C4-2B (cell line): ENCODE measurements around the gene TMEM123.

Source experiments
- ZFX ChIP-seq: fragments of 450-650 bp; IDR thresholded peaks from 2 replicates; pipeline ENCODE4 v1.6.1; 2017
- TF ChIP-seq, protein P1 (sequence below): fragments of 450-650 bp; conservative IDR thresholded peaks from 2 replicates; pipeline ENCODE4 v1.5.1; 2017; ENCODE audit warnings: mild to moderate bottlenecking

DNA sequence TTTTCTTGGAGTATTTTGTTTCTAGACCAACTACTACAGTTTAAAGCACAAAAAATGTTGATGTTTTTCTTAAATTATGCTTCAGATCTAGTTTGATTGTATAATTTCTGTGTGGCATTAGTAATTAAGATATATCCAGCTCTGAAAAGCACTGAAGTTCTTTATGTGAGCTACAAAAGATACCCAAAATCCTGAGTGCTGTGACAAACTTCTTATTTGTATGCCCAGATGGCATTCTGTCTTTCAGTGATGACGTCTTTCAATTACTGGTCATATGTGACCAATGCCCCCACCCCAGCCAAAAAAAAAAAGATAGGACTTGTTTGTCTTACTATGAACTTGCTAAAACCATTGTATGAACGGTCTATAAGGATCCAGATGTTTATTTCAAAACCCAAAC, 54.3 kb downstream of the TMEM123 start:
- TF ChIP-seq, protein P1, sequence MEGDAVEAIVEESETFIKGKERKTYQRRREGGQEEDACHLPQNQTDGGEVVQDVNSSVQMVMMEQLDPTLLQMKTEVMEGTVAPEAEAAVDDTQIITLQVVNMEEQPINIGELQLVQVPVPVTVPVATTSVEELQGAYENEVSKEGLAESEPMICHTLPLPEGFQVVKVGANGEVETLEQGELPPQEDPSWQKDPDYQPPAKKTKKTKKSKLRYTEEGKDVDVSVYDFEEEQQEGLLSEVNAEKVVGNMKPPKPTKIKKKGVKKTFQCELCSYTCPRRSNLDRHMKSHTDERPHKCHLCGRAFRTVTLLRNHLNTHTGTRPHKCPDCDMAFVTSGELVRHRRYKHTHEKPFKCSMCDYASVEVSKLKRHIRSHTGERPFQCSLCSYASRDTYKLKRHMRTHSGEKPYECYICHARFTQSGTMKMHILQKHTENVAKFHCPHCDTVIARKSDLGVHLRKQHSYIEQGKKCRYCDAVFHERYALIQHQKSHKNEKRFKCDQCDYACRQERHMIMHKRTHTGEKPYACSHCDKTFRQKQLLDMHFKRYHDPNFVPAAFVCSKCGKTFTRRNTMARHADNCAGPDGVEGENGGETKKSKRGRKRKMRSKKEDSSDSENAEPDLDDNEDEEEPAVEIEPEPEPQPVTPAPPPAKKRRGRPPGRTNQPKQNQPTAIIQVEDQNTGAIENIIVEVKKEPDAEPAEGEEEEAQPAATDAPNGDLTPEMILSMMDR: no peak
- no peak for TF ChIP-seq ZFX
